HG02763 (cell line): ENCODE results near the gene SSTR5.

Source experiments
- ATAC-seq: cut with Tn5 transposase; IDR thresholded peaks from one replicate; pipeline ENCODE4 v1.9.1; 2021; ENCODE audit warnings: mild to moderate bottlenecking, moderate library complexity; ENCODE audit not compliant: unreplicated experiment

The SSTR5 gene

GRCh38 chr16:1054660-1055556 lies 17.6 kb upstream of the SSTR5 start:
- ATAC-seq, result no peak

- ATAC-seq, result no peak
Measured at GRCh38 chr16:1055557-1055924, 17.0 kb upstream of the SSTR5 start.

DNA sequence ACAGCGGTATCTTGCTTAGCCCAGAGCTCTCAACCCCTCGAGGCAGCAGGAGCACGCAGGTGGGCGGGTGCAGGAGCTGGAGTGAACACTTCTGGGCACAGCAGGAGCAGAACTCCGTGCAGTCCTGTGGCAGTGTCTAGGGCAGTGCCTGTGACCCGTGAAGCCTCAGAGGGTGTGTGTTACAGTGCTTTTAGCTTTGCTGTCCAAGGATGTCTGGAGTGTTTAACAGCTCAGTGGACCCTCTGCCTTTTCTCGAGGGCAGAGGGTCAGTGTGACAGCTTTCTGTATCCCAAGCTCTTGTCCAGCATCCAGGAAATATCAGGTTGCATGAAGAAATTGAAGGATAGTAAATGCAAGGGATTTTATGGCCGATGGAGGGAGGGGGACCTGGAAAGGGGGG lies 16.4 kb upstream of the SSTR5 start:
- ATAC-seq, result no peak

GRCh38 chr16:1057252-1057932 lies 15.2 kb upstream of the SSTR5 start:
- ATAC-seq, result no peak

DNA sequence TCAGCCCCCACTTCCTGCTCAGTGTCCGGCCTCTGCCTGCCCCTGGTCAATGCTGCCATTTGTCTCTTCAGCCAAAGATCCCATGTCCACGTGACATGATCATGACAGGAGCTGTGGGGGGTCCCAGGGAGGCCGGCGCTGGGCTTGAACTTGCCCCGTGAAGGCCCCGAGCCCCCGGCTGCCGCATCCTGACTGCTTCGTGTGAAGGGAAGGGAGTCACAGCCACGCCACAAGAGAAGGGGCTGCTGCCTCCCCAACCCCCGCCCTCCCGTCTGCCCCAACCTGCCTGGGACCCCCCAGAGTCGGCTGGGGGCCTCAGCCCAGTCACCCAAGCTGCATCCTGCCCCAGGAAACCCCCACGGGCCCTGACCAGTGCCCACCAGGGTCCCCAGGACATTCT lies 14.3 kb upstream of the SSTR5 start:
- no peak for ATAC-seq

DNA sequence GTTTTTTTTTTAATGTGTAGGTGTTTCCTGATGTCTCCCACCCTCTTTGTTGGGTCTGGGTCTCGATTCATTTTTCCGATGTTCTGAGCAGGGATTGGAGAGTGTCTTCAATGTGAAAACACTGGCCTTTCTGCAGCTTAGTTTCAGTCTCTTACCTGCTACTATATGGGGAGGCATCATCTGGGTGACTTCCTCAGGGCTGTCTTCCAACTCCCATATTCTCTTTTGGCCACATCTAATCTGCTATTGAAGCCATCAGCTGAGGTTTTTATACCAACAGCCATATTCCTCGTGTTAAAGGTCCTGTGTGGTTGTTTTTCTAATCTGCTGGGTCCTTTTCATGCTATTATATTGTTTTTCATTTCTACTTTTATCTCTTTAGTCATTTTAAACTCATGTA lies 13.2 kb upstream of the SSTR5 start:
- no peak for ATAC-seq

GRCh38 chr16:1060416-1061340 lies 11.9 kb upstream of the SSTR5 start:
- no peak for ATAC-seq

DNA sequence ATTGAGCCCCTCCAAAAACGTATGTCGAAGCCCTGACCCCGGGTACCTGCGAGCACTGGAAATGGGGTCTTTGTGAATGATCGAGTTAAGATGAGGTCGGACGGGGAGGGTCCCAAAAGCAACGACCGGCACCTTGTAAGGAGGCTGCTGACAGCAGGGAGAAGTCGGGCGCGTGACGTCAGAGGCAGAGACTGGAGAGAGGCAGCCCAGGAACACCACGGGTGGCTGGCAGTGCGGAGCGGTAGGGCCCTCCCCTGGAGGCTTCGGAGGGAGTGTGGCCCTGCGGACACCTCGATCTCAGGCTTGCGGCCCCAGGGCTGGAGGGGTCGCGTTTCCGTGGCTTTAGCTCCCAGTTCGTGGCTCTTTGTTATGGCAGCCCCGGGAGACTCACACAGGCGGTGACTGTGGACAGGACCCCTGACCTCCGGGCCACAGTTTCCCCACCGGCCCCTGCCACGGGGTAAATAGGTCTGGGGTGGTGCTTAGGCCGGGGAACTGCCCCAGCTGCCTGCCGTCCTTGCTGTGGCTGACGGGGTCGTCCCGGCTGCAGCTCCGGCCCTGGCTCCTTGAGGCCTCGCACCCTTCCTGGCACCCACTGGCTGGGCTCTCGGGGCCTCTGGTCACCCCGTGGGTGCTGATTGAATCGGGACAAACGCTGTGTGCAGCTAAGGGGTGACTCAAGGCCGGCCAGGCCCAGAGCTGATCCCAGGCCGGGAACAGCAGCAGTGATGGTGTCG lies 10.6 kb upstream of the SSTR5 start:
- ATAC-seq, result no peak

DNA sequence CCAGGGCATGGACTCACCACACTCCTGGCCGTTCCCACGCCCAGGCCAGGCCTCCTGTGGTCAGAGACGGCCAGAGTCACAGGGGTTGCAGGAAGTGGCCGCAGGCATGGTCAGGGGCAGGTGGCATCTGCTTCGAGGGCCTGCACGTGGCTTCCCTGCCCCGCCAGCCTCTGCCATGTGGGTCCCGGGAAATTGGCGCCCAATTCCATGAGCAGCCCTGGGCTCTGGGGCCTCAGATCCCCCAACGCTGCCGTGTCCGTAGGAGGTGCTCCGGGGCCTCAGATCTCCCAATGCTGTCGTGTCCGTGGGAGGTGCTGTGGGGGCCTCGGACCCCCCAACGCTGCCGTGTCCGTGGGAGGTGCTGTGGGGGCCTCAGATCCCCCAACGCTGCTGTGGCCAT lies 9.7 kb upstream of the SSTR5 start:
- no peak for ATAC-seq

DNA sequence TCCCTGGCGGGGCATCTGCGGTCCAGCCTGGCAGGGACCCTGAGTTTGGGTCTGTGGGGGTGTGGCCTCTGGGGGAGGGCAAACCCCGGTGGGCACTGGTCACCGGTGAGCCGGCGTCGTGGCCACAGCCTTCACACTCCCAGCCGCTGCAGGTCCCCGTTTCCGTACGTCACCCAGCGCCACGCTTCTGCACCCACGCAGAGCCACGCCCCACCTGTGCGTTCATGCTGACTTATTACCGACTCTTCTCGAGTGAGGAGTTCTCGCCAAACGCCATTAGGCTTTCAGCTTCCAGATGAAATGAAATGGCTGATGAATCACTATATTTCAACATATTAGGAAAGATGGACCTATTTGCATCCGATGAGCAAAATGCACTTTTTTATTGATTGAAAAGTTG lies 8.8 kb upstream of the SSTR5 start:
- ATAC-seq, result no peak

DNA sequence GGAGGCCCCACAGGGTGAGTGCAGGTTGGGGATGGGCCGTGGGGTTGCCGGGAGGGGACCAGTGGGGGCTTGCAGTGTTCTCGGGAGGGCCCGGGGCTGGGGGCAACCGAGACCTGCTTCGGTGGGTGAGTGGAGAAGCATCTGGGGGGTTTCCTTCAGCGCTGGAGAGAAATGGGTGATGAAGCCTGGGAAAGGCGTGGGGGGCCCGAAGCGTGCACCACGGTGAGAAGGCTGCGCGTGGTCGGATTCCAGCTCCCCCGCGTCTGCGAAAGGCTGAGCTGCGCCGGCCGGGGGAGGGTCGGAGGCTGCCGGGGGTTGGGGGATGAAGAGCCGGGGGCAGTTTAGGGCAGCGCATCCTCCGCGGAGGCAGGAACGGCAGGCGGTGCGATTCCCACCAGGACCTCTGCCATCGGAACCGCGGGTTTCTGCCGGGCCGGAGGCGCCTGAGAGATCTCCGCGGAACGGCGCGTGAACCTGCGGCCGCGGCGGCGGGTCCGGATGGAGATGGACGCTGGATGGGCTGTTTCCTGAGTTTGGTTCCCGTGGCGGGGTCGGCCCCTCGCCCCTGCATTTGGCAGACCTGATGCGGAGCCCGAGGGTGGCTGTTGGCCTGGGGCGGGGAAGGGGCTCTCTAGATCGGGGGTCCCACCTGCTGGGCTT lies 6.9 kb upstream of the SSTR5 start:
- ATAC-seq, result no peak

DNA sequence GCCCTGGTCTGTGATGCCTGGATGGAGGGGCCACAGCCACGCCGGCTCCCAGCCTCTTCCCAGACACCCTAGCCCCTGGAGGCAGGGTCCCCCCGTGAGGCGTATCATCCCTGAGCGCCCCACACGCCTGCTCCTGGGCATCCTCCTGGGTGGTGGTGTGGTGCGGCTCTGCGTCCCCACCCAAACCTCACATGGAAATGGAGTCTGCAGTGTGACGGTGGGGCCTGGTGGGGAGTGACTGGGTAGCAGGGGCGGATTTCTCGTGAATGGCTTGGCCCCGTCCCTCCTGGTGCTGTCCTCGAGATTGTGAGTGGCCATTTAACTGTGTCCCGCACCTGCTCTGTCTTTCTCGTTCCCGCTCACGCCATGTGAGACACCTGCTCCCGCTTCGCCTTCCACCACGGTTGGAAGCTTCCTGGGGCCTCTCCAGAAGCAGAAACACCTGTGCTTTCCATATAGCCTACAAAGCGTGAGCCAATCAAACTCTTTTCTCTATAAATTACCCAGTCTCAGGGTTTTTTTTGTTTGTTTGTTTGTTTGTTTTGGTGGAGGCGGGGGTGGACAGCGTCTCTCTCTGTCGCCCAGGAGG lies 5.9 kb upstream of the SSTR5 start:
- no peak for ATAC-seq

DNA sequence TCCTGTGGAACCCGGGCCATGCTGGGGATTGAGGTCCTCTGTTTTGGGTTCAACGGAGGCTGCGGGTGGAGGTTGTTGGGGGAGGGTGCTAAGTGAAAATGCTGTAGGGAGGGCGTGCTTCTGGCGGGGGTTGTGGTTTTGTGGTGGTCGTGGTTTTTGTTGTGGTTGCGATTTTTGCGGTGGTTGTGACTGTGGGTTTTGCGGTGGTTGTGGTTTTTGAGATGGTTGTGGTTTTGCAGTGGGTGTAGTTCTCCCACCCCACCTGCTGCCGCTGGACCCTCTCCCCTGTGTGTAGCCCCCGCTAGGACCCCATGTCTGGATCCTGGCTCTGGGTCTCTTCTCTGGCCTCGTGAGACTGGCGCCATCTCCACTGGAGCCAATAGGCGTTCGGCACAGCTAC lies 4.9 kb upstream of the SSTR5 start:
- no peak for ATAC-seq

DNA sequence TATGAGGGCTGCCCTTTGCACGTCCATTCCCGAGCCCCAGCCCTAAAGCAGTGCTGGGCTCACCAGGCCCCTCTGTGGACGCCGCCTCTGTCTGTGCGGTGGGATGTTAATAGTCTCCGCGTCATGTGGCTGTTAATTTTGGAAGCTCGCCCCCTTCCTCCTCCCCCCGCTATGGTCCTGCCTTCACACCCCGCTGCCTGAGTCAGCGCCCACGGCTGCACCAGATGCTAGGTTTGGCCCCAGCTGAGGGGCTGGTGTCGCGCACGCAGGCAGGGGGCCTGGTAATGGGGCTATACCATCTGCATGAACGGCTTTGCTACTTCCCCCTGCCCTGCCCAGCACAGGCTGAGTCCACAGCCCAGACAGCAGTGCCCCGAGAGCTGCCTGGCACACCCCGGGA lies 4.1 kb upstream of the SSTR5 start:
- ATAC-seq, result no peak

GRCh38 chr16:1069154-1069553 lies 3.4 kb upstream of the SSTR5 start:
- no peak for ATAC-seq

DNA sequence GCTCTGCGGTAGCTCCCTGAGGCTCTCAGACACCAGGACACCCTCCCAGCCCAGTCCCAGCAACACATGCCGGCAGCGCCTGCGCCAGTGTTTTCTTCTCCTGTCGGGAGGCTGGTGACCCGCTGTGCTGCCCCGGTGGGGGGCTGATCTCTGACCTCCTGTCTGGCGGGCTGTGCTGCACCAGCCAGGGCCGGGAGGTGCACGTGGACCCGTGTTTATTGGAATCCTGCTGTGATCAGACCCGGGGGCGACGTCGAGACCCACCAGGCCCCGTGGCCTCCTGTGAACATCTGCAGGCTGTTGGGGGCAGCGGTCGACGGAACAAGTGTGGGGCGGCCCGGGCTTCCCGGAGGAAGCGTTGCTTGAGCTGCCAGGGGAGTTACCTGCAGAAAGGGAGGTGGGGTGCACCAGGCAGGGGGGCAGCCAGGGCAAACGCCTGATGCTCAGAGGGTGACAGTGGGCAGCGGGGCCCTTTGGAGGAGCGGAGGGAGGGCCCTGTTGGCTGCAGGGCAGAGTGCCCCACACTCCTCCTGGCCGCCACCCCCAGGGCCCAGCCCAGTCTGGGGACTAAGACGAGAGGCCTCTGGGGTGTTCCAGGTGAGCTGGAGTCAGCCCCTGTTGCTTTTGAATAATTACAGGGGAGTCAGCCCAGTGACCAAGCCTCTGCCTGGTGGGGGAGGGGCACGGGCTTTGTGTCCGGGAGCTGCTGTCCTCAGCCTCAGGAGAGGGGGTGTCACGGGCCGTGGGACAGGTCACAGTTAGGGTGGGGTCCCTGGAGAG lies 2.3 kb upstream of the SSTR5 start:
- no peak for ATAC-seq

- ATAC-seq, result no peak
Measured at GRCh38 chr16:1070864-1071408, 1.6 kb upstream of the SSTR5 start.

DNA sequence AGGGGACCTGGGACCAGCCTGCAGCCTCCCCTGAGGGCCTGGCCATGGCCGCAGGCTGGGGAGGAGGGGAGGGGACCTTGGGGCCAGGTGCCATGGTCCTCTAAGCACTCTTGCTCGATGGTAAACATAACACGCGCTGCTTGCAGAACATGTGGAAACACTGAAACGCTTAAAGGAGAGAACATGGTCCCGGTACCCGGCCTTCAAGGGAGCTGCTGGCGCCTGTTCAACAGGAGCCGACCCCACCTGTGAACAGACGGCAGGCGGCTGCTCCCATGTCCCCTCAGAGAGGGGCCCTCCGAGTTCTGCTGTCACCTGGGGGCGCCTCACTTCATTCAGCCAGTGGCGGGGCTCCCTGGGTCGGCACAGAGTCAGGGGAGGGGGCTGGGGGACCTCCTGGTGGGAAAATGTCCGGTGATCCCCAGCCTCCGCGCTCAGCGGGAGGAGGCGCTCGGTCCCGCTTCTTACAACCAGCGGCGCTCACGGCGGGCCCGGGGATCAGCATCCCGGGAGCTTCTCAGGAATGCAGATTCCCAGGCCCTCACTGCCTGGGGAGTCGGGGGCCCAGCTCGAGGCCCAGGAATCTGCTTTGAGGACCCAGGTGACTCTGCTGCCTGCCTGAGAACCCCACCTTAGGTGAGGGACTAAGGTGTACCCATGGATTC lies 854 bp upstream of the SSTR5 start:
- ATAC-seq, result no peak
